ENCODE data around the gene SMKR1. TPM values are rescaled to one million over a fixed set of nuclear protein-coding genes. Genes with fewer than 3 reads are reported as not detected.

Gene SMKR1
- total RNA-seq, 1 donor from 2014 or later: 1.1 TPM

DNA sequence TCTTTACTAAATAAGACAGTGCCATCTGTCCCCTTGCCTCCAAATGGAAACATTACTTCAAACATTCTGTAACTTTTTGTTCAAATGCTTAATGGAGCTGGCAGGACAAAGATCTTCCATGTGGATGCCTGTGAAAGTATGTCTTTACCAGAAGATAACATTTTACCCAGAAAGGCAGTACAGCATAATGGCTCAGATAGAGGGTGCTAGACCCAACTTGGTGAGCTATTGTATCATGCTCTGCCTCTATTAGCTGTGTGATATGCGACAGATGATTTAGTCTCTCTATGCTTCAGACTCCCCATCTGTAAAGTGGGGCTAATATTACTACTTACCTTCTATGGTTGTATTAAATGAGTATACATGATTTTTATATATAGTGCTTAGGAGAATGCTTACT lies 8.8 kb upstream of the SMKR1 start:
- H3K36me3 ChIP-seq: no peaks in the 10 kb centered on the region
- intact Hi-C loops (cut with DNase I): no loop called here
- DNase-seq (no peak), ATAC-seq (peak; percentile 43 to 47)
- no peaks in the 10 kb centered on the region for H3K27me3 ChIP-seq (ENCODE audit: low read depth)
- no peak overlapping the region for H3K27ac ChIP-seq
- no peaks in the 10 kb centered on the region for H3K9me3 ChIP-seq
- no peak overlapping the region for H3K4me3 ChIP-seq
- TF ChIP-seq, protein P1, sequence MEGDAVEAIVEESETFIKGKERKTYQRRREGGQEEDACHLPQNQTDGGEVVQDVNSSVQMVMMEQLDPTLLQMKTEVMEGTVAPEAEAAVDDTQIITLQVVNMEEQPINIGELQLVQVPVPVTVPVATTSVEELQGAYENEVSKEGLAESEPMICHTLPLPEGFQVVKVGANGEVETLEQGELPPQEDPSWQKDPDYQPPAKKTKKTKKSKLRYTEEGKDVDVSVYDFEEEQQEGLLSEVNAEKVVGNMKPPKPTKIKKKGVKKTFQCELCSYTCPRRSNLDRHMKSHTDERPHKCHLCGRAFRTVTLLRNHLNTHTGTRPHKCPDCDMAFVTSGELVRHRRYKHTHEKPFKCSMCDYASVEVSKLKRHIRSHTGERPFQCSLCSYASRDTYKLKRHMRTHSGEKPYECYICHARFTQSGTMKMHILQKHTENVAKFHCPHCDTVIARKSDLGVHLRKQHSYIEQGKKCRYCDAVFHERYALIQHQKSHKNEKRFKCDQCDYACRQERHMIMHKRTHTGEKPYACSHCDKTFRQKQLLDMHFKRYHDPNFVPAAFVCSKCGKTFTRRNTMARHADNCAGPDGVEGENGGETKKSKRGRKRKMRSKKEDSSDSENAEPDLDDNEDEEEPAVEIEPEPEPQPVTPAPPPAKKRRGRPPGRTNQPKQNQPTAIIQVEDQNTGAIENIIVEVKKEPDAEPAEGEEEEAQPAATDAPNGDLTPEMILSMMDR (IDR thresholded peaks at IDR 0.05): no peak
- H3K4me1 ChIP-seq: no peaks in the 10 kb centered on the region

DNA sequence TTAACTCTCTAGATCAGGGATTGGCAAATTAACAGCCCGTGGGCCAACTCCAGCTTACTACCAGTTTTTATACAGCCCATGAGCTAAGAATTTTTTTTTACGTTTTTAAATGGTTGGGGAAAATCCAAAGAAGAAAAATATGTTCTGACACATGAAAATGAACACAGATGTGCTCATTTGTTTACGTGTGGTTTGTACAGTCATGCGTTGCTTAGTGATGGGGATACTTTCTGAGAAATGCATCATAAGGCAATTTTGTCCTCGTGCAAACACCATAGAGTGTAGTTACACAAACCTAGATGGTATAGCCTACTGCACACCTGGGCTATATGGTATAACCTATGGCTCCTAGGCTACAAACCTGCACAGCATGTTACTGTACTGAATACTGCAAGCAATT lies 8.3 kb upstream of the SMKR1 start:
- Histone ChIP-seq H3K4me3 (no peak overlapping the region), H3K9me3 (no peaks in the 10 kb centered on the region), H3K36me3 (no peaks in the 10 kb centered on the region), H3K27ac (no peak overlapping the region), H3K27me3 (ENCODE audit: low read depth) (no peaks in the 10 kb centered on the region), H3K4me1 (no peaks in the 10 kb centered on the region)
- ATAC-seq: peak in 1 of 2 donors; percentile 35
- DNase-seq: no peak
- intact Hi-C loops (cut with DNase I): no loop called here
- TF ChIP-seq, protein P1 (IDR thresholded peaks at IDR 0.05): no peak

DNA sequence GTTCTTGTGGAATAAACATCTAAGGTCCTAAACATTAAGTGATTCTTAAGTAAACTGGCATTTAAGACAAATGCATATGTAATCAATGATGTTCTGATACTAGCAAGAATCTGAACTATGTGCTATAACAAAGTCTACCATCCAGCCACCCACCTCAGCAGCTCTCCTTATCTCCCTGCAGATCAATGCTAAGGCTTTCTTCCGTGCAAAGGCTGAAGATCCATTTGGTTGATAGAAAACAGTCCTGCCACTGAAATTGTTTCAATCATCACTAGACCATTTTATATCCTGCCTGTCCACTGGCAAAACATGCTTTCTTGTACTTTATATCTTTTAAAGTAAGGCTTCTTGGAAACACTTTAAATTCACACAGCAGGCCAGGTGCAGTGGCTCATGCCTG lies 6.3 kb upstream of the SMKR1 start:
- Histone ChIP-seq H3K9me3 (no peaks in the 10 kb centered on the region), H3K36me3 (no peaks in the 10 kb centered on the region), H3K4me3 (no peak overlapping the region), H3K4me1 (no peaks in the 10 kb centered on the region), H3K27me3 (ENCODE audit: low read depth) (no peaks in the 10 kb centered on the region), H3K27ac (no peak overlapping the region)
- ATAC-seq: no peak
- intact Hi-C loops (cut with DNase I): no loop called here
- DNase-seq: no peak
- TF ChIP-seq, protein P1 (IDR thresholded peaks at IDR 0.05): no peak

DNA sequence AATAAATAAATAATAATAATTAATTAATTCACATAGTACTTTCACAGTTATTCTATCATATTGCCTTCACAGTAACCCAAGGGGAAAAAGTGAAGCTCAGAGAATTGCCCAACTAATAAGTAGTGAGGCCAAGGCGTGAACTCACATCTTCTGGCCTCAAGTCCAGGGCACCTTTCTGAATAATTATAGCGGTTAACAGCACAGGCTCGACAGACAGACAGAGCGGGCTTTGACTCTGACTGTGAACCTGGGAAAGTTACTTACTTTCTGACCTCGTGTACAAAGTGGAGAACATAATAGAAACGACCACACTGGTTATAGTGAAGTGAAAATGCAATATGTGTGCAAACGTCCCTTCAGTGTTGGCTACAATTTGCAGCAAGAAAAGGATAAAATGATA lies 5.7 kb upstream of the SMKR1 start:
- Histone ChIP-seq H3K9me3 (no peaks in the 10 kb centered on the region), H3K27me3 (ENCODE audit: low read depth) (no peaks in the 10 kb centered on the region), H3K4me3 (no peak overlapping the region), H3K36me3 (no peaks in the 10 kb centered on the region), H3K27ac (no peak overlapping the region), H3K4me1 (no peaks in the 10 kb centered on the region)
- no peak for ATAC-seq
- TF ChIP-seq, protein P1 (IDR thresholded peaks at IDR 0.05): no peak
- intact Hi-C loops (cut with DNase I): no loop called here
- no peak for DNase-seq

DNA sequence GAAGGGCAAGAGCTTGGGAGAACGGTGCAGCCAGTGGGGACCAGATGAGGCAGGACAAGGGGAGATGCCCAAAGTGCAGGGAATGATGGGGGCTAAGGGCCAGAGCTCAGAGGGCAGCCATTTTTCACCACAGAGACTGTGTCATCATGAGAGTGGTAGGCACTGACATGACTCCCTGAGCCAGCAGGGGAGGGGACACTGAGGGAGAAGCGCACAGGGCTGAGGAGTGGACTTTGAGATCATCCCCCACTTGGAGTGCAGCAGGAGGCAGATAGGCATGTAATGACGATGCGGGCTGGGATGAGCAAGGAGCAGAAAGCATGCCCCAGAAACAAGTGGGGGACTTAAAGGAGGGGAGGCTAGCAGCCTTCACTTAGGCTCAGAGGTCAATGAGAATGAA lies 5.2 kb upstream of the SMKR1 start:
- no peaks in the 10 kb centered on the region for H3K36me3 ChIP-seq
- H3K27ac ChIP-seq: no peak overlapping the region
- H3K9me3 ChIP-seq: no peaks in the 10 kb centered on the region
- DNase-seq (no peak), ATAC-seq (no peak)
- H3K27me3 ChIP-seq (ENCODE audit: low read depth): no peaks in the 10 kb centered on the region
- TF ChIP-seq, protein P1 (IDR thresholded peaks at IDR 0.05): no peak
- no peaks in the 10 kb centered on the region for H3K4me1 ChIP-seq
- H3K4me3 ChIP-seq: no peak overlapping the region
- intact Hi-C loops (cut with DNase I): no loop called here

DNA sequence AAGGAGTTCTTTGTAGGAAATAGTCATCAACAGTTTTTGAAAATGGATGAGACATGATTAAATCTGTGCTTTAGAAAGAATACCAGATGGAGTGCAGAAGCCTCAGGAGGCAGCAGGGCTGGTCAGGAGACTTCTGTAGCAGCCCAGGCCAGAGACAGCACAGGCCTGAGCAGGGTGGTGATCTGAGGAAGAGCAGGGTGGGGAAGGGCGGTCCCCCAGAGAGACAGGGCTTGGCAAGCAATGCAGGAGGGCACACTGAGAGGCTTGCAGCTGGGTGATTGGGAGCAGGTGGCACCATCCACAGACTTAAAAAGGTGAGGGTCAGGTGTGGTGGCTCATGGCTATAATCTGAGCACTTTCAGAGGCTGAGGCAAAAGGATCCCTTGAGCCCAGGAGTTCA lies 4.3 kb upstream of the SMKR1 start:
- ATAC-seq: no peak
- H3K36me3 ChIP-seq: no peaks in the 10 kb centered on the region
- H3K4me3 ChIP-seq: no peak overlapping the region
- DNase-seq: no peak
- no peak overlapping the region for H3K27ac ChIP-seq
- H3K9me3 ChIP-seq: no peaks in the 10 kb centered on the region
- peaks cover 5% of the 10 kb centered on the region for H3K27me3 ChIP-seq (ENCODE audit: low read depth)
- peaks cover 6% of the 10 kb centered on the region for H3K4me1 ChIP-seq
- intact Hi-C loops (cut with DNase I): no loop called here
- TF ChIP-seq, protein P1 (IDR thresholded peaks at IDR 0.05): no peak

Data from lower lobe of right lung (tissue), 2 donors.